H1 (cell line): ENCODE results near the gene LILRB2. TPM values are rescaled to one million over a fixed set of nuclear protein-coding genes. Genes with fewer than 3 reads are reported as not detected.
"Not testable (repeated sequence)": the region's sequence is repeated elsewhere in the genome, so short reads cannot be mapped to it uniquely, and the experiment has no call there.

Source experiments
- CTCF ChIA-PET: fragments of 300-600 bp; sonication (Branson Sonifier 250); formaldehyde crosslinking; loops from one replicate; lab custom pipeline; 2021; ENCODE audit not compliant: partially characterized antibody; lab: Charles Lee
- POLR2A ChIA-PET: fragments of 300-600 bp; sonication (Branson Sonifier 250); formaldehyde crosslinking; loops from one replicate; lab custom pipeline; 2021; ENCODE audit warnings: inconsistent platforms; ENCODE audit not compliant: partially characterized antibody; lab: Charles Lee
- DNase-seq, 2 experiments: peaks; one replicate each; pipeline versions ENCODE4 v3.0.0 to v3.0.0-alpha.2; 2010 to 2022; ENCODE audit warnings: low spot score in 2 of 2, low read depth in 1 of 2, mixed read lengths in 1 of 2
- FAIRE-seq: peaks from 2 replicates; lab custom pipeline; 2011; peaks lifted over from hg19 to GRCh38; lab: Jason Lieb, UNC
- H2AFZ ChIP-seq: 2 replicates; pipeline ENCODE4 v1.8.1; 2012; ENCODE audit warnings: low read length, inconsistent platforms
- H2AK5ac ChIP-seq: 2 replicates; pipeline ENCODE4 v1.6.1; 2013; ENCODE audit warnings: low read depth, low read length
- H2BK120ac ChIP-seq: replicated peaks from 2 replicates; pipeline ENCODE3; 2013; ENCODE audit warnings: low read depth, low read length, inconsistent platforms
- H2BK12ac ChIP-seq: 2 replicates; pipeline ENCODE4 v1.6.1; 2013; ENCODE audit warnings: low read depth, low read length
- H2BK15ac ChIP-seq: 2 replicates; pipeline ENCODE4 v1.6.1; 2013; ENCODE audit warnings: low read length
- H2BK20ac ChIP-seq: 2 replicates; pipeline ENCODE4 v1.6.1; 2013; ENCODE audit warnings: low read length
- H2BK5ac ChIP-seq: 2 replicates; pipeline ENCODE4 v1.6.1; 2013; ENCODE audit warnings: low read depth, low read length
- H3K14ac ChIP-seq: 2 replicates; pipeline ENCODE4 v1.6.1; 2013; ENCODE audit warnings: inconsistent platforms; ENCODE audit not compliant: insufficient read length
- H3K18ac ChIP-seq: 2 replicates; pipeline ENCODE4 v1.6.1; 2013; ENCODE audit warnings: low read length; ENCODE audit errors: extremely low read depth
- H3K23ac ChIP-seq: 2 replicates; pipeline ENCODE4 v1.6.1; 2013; ENCODE audit warnings: inconsistent platforms; ENCODE audit not compliant: insufficient read length
- H3K23me2 ChIP-seq: 2 replicates; pipeline ENCODE4 v1.6.1; 2013; ENCODE audit warnings: low read depth, low read length
- H3K27ac ChIP-seq: 2 replicates; pipeline ENCODE4 v1.6.1; 2011; ENCODE audit warnings: low read depth, low read length, inconsistent platforms
- H3K27me3 ChIP-seq, 4 experiments: replicated peaks in 1 of 4; 1 replicate in 1 of 4; 2 replicates in 3 of 4; pipeline versions ENCODE4 v1.6.1 to v1.8.1; 2011 to 2013; ENCODE audit warnings: low read length in 3 of 4, mild to moderate bottlenecking in 3 of 4, inconsistent platforms in 2 of 4, mixed read lengths in 2 of 4, moderate library complexity in 1 of 4; ENCODE audit not compliant: control insufficient read depth in 3 of 4, insufficient read depth in 3 of 4; ENCODE audit errors: extremely low read depth in 1 of 4
- H3K36me3 ChIP-seq, 4 experiments: 2 replicates each; pipeline versions ENCODE4 v1.6.1 to v1.8.1; 2011 to 2013; ENCODE audit warnings: mild to moderate bottlenecking in 4 of 4, low read length in 3 of 4, moderate library complexity in 2 of 4, control low read depth in 1 of 4, inconsistent platforms in 1 of 4; ENCODE audit not compliant: insufficient read depth in 4 of 4, control insufficient read depth in 2 of 4
- H3K4ac ChIP-seq: replicated peaks from 2 replicates; pipeline ENCODE3; 2013; ENCODE audit warnings: low read length, low read depth, mixed read lengths, inconsistent platforms; ENCODE audit not compliant: insufficient read length
- H3K4me1 ChIP-seq, 4 experiments: replicated peaks in 1 of 4; 1 replicate in 1 of 4; 2 replicates in 3 of 4; pipeline versions ENCODE4 v1.6.1 to v1.8.1; 2011 to 2013; ENCODE audit warnings: low read length in 3 of 4, inconsistent platforms in 2 of 4, mixed read lengths in 1 of 4; ENCODE audit not compliant: insufficient read depth in 4 of 4, control insufficient read depth in 3 of 4
- H3K4me2 ChIP-seq, 2 experiments: 2 replicates each; pipeline versions ENCODE4 v1.6.1 to v1.8.1; 2011 to 2013; ENCODE audit warnings: low read depth in 2 of 2, low read length in 2 of 2, control low read depth in 1 of 2, inconsistent platforms in 1 of 2, mild to moderate bottlenecking in 1 of 2; ENCODE audit not compliant: insufficient read depth in 1 of 2
- H3K4me3 ChIP-seq, 4 experiments: fragments of 200-600, 300-600 bp in 1 of 4; sonication (generic), shearing (Covaris generic), sonication (Bioruptor Twin) in 1 of 4; 2 replicates each; pipeline versions ENCODE4 v1.5.1 to v1.8.1; 2011 to 2016; ENCODE audit warnings: low read length in 4 of 4, low read depth in 3 of 4, control low read depth in 2 of 4, inconsistent platforms in 2 of 4, mild to moderate bottlenecking in 2 of 4, mixed read lengths in 1 of 4, moderate library complexity in 1 of 4; ENCODE audit not compliant: insufficient read depth in 2 of 4; ENCODE audit errors: extremely low read depth in 1 of 4
- H3K56ac ChIP-seq: replicated peaks from 2 replicates; pipeline ENCODE3; 2013; ENCODE audit warnings: low read depth, mild to moderate bottlenecking, mixed read lengths, low read length, inconsistent platforms; ENCODE audit not compliant: insufficient read length
- H3K79me1 ChIP-seq: 2 replicates; pipeline ENCODE4 v1.6.1; 2013; ENCODE audit warnings: low read depth, low read length, control low read depth
- H3K79me2 ChIP-seq, 2 experiments: 2 replicates each; pipeline versions ENCODE4 v1.6.1 to v1.8.1; 2012 to 2013; ENCODE audit warnings: low read length in 2 of 2, mild to moderate bottlenecking in 2 of 2, inconsistent platforms in 1 of 2; ENCODE audit not compliant: insufficient read depth in 2 of 2, control insufficient read depth in 1 of 2
- H3K9ac ChIP-seq, 4 experiments: replicated peaks in 1 of 4; 1 replicate in 1 of 4; 2 replicates in 3 of 4; pipeline versions ENCODE4 v1.6.1 to v1.8.1; 2011 to 2013; ENCODE audit warnings: low read depth in 3 of 4, low read length in 3 of 4, control low read depth in 2 of 4, mild to moderate bottlenecking in 2 of 4, moderate library complexity in 2 of 4, inconsistent platforms in 1 of 4; ENCODE audit errors: extremely low read depth in 1 of 4
- H3K9me3 ChIP-seq, 2 experiments: 2 replicates each; pipeline versions ENCODE4 v1.6.1 to v1.8.1; 2012 to 2013; ENCODE audit warnings: mild to moderate bottlenecking in 2 of 2, moderate library complexity in 2 of 2, control low read depth in 1 of 2, inconsistent platforms in 1 of 2, low read depth in 1 of 2, low read length in 1 of 2, mixed read lengths in 1 of 2; ENCODE audit not compliant: insufficient read depth in 2 of 2
- H4K20me1 ChIP-seq, 2 experiments: replicated peaks in 1 of 2; 2 replicates each; pipeline versions ENCODE3 to v1.8.1; 2011 to 2013; ENCODE audit warnings: inconsistent platforms in 2 of 2, low read length in 2 of 2, mild to moderate bottlenecking in 1 of 2; ENCODE audit not compliant: insufficient read depth in 2 of 2, control insufficient read depth in 1 of 2
- H4K5ac ChIP-seq: 2 replicates; pipeline ENCODE4 v1.6.1; 2013; ENCODE audit warnings: low read length, low read depth, mixed read lengths, inconsistent platforms; ENCODE audit not compliant: insufficient read length
- H4K8ac ChIP-seq: 2 replicates; pipeline ENCODE4 v1.8.0; 2013; ENCODE audit warnings: mild to moderate bottlenecking, moderate library complexity, low read length, inconsistent platforms; ENCODE audit not compliant: insufficient read depth; ENCODE audit errors: extremely low read depth
- H4K91ac ChIP-seq: replicated peaks from 2 replicates; pipeline ENCODE3; 2013; ENCODE audit warnings: low read length, mixed read lengths, inconsistent platforms; ENCODE audit not compliant: insufficient read length
- WGBS, 2 experiments: shearing (Covaris generic) in 1 of 2; methylation state at CpG; one replicate each; pipeline versions ENCODE4 v1.1.6 to v1.1.7; 2013 to 2015; ENCODE audit warnings: low lambda C conversion rate in 2 of 2, mixed read lengths in 2 of 2, inconsistent platforms in 1 of 2, low coverage in 1 of 2, missing lambda C conversion rate in 1 of 2; ENCODE audit not compliant: insufficient replicate concordance in 2 of 2, insufficient coverage in 1 of 2, insufficient read length in 1 of 2; ENCODE audit errors: extremely low coverage in 1 of 2, missing lambda C conversion rate in 1 of 2; 5-methylcytosine and 5-hydroxymethylcytosine counted together
- polyA plus RNA-seq, 7 experiments: library from polyadenylated mRNA; depleted of rRNA in 3 of 7; stranded (reverse) in 5 of 7; unstranded in 2 of 7; fragments of >200 nt in 5 of 7; fragments of 200-250 nt in 2 of 7; gene quantifications; 1 replicate in 5 of 7; 2 replicates in 1 of 7; 4 replicates in 1 of 7; pipeline versions ENCODE4 v1.2.1 to v1.2.3, GENCODE V29; 2011 to 2013; ENCODE audit warnings: missing spikeins in 2 of 7, mixed read lengths in 2 of 7
- total RNA-seq: library from RNA; stranded (reverse); fragmentation: NEBNext Ultra II Directional; extraction: Animal tissue kit (Norgen Biotek cat#: 25700); gene quantifications from 2 replicates; pipeline ENCODE4 v1.2.1, GENCODE V29; 2021

The LILRB2 gene
- total and polyA plus RNA-seq, 2 of the 8 experiments (the other 6 are each of a cell fraction or from before 2014, with no cell fraction given): not detected

GRCh38 chr19:54243809-54244208 lies 37.1 kb downstream of the LILRB2 start:
- WGBS, 2 experiments: no CpG with 5 or more reads among the region's 8 CpGs
- FAIRE-seq, H3K27ac ChIP-seq, H2BK120ac ChIP-seq, POLR2A ChIA-PET, H2AK5ac ChIP-seq, H4K8ac ChIP-seq, H3K14ac ChIP-seq, H3K23me2 ChIP-seq, H2AFZ ChIP-seq, H3K18ac ChIP-seq, H2BK5ac ChIP-seq, H3K79me2 ChIP-seq, H2BK15ac ChIP-seq, H2BK20ac ChIP-seq, H3K79me1 ChIP-seq, H3K36me3 ChIP-seq, H4K91ac ChIP-seq, DNase-seq, H3K4me3 ChIP-seq, H2BK12ac ChIP-seq, H3K4ac ChIP-seq, H3K9me3 ChIP-seq, H3K56ac ChIP-seq, H4K5ac ChIP-seq, H3K23ac ChIP-seq, H4K20me1 ChIP-seq, H3K4me2 ChIP-seq, H3K9ac ChIP-seq, H3K4me1 ChIP-seq, H3K27me3 ChIP-seq: not testable (repeated sequence)
- CTCF ChIA-PET: interaction anchor here (1.4 kb wide), 1 partner anchor 22 kb away, joined by 6 read pairs; no protein-coding TSS in a partner anchor

- WGBS, 2 experiments: 89% methylated on average over 5 of the region's 6 CpGs; no CpG with 5 or more reads in 1 of the 2 experiments
- H3K4me1 ChIP-seq, H2BK15ac ChIP-seq, H3K14ac ChIP-seq, H3K9ac ChIP-seq, POLR2A ChIA-PET, H2BK12ac ChIP-seq, CTCF ChIA-PET, DNase-seq, H4K8ac ChIP-seq, H2BK120ac ChIP-seq, H3K4me2 ChIP-seq, H2AK5ac ChIP-seq, H4K5ac ChIP-seq, H3K56ac ChIP-seq, H2BK20ac ChIP-seq, H3K79me1 ChIP-seq, H2AFZ ChIP-seq, H3K4me3 ChIP-seq, FAIRE-seq, H3K79me2 ChIP-seq, H3K27ac ChIP-seq, H3K23me2 ChIP-seq, H3K23ac ChIP-seq, H2BK5ac ChIP-seq, H4K91ac ChIP-seq, H3K18ac ChIP-seq, H3K36me3 ChIP-seq, H3K4ac ChIP-seq, H3K9me3 ChIP-seq, H3K27me3 ChIP-seq, H4K20me1 ChIP-seq: not testable (repeated sequence)
Observed at GRCh38 chr19:54242646-54243045, 38.3 kb downstream of the LILRB2 start, which contains the start of gene LILRA6. Gene LILRA6, minus strand, starts transcription at chr19:54242790.
